HG02840 (cell line): ENCODE measurements around the gene EHD2.
"Not testable (repeated sequence)": the region's sequence is repeated elsewhere in the genome, so short reads cannot be mapped to it uniquely, and the experiment has no call there.

ENCODE experiments used
- ATAC-seq: cut with Tn5 transposase; IDR thresholded peaks from one replicate; pipeline ENCODE4 v1.9.1; 2021; ENCODE audit warnings: mild to moderate bottlenecking, moderate library complexity, moderate number of reproducible peaks; ENCODE audit not compliant: unreplicated experiment, low FRiP score

Gene EHD2

GRCh38 chr19:47713046-47714021 lies at the start of gene EHD2:
TSS of gene EHD2 (plus strand) at chr19:47713422. CDS start at chr19:47716613, 3,191 bp downstream.
- ATAC-seq = no peak

- ATAC-seq = no peak
Observed at GRCh38 chr19:47663435-47663910, 49.7 kb upstream of the EHD2 start.

- no peak for ATAC-seq
Observed at GRCh38 chr19:47663911-47664771, 49.1 kb upstream of the EHD2 start.

DNA sequence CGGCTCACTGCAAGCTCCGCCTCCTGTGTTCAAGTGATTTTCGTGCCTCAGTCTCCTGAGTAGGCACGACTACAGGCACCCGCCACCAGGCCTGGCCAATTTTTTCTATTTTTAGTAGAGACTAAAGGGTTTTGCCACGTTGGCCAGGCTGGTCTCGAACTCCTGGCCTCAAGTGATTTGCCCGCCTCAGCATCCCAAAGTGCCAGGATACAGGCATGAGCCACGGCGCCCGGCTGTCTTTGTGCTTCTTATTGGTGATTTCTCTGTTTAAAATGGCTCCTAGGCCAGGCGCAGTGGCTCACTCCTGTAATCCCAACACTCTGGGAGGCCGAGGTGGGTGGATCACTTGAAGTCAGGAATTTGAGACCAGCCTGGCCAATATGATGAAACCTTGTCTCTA lies 44.7 kb upstream of the EHD2 start:
- not testable (repeated sequence) for ATAC-seq

GRCh38 chr19:47670736-47671135 lies 42.5 kb upstream of the EHD2 start:
- no peak for ATAC-seq

DNA sequence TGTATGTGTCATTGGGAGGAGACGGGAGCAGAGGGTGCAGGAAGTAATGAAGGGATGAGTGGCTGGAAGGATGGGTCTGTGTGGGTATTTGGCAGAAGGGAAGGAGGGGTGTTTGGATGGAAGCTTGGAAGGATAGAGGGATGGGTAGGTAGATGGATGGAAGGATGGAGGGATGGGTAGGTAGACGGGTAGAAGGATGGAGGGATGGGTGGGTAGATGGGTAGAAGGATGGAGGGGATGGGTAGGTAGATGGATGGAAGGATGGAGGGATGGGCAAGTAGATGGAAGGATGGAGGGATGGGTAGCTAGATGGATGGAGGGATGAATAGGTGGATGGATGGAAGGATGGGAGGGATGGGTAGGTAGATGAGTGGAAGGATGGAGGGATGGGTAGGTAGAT lies 41.7 kb upstream of the EHD2 start:
- no peak for ATAC-seq

- ATAC-seq = no peak
Observed at GRCh38 chr19:47673426-47673825, 39.8 kb upstream of the EHD2 start.

DNA sequence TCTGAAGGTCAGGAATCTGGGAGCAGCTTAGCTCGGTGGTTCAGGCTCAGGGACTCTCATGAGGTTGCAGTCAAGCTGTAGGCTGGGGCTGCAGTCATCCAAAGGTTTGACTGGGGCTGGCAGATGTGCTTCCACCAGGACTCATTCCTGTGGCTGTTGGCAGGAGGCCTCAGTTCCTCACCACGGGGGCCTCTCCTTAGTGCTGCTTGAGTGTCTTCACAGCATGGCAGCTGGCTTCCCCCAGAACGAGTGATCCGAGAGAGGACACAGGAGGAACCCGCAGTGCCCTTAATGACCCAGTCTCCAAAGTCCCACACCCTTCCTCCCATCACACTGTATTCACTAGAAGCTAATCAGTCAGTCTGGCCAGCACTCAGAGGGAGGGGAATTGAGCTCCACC lies 38.7 kb upstream of the EHD2 start:
- no peak for ATAC-seq

- no peak for ATAC-seq
Observed at GRCh38 chr19:47675271-47675670, 38.0 kb upstream of the EHD2 start.

DNA sequence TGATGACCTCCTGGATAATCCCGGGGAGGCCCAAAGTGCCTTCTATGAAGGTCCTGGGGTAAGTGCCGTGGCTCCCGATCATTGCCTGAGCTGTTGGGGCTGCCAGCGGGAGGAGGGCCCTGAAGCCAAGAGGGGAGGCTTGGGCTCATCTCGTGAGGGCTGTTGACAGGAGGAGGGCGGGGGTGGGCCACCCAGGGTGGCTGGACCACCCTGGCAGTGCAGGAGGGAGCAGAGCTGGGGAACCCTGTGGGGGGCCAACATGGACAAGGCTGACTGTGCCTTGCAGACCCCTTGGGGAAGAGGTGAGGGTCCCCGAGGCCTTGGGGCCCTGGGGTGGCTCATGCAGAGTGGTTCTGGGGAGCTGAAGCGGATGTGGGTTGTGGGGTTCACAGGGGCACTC lies 37.4 kb upstream of the EHD2 start:
- no peak for ATAC-seq

DNA sequence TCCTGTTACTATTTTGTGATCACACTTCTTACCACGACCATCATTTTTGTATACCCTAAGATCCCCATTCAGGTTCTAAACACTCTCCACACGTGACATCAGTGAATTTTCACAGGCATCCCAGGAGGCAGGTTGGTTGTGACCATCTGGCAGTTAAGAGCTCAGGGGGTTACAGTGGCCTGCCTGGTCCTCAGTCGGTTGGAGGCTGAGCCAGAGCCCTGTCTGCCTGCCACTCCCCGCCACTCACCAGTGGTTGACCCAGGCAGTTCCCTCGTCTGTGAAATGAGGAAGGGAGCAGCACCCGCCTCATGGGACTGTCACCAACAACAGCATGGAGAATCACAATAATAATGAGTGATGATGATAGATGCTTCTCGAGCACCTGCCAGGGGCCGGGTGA lies 36.4 kb upstream of the EHD2 start:
- ATAC-seq = no peak

- no peak for ATAC-seq
Observed at GRCh38 chr19:47679251-47679900, 33.8 kb upstream of the EHD2 start.

DNA sequence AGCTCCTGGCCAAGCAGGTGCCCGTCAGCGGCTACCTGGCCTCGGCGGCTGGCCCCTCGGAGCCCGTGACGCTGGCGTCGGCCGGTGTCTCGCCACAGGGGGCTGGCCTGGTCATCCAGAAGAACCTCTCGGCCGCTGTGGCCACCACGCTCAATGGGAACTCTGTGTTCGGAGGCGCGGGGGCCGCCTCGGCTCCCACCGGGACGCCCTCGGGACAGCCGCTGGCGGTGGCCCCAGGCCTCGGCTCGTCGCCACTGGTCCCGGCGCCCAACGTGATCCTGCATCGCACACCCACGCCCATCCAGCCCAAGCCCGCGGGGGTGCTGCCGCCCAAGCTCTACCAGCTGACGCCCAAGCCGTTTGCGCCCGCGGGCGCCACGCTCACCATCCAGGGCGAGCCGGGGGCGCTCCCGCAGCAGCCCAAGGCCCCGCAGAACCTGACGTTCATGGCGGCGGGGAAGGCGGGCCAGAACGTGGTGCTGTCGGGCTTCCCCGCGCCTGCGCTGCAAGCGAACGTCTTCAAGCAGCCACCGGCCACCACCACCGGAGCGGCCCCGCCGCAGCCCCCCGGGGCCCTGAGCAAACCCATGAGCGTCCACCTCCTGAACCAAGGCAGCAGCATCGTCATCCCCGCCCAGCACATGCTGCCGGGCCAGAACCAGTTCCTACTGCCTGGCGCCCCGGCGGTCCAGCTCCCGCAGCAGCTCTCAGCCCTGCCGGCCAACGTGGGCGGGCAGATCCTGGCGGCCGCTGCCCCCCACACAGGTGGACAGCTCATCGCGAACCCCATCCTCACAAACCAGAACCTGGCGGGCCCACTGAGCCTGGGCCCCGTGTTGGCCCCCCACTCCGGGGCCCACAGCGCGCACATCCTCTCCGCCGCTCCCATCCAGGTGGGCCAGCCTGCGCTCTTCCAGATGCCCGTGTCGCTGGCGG lies 33.0 kb upstream of the EHD2 start:
- no peak for ATAC-seq

DNA sequence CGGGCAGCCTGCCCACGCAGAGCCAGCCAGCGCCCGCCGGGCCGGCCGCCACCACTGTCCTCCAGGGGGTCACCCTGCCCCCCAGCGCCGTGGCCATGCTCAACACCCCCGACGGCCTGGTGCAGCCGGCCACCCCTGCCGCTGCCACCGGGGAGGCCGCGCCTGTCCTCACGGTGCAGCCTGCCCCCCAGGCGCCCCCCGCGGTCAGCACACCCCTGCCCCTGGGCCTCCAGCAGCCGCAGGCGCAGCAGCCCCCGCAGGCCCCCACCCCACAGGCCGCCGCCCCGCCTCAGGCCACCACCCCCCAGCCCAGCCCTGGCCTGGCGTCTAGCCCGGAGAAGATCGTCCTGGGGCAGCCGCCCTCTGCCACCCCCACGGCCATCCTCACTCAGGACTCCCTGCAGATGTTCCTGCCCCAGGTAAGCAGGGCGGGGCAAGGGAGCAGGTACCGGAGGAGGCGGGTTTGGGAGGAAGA lies 32.3 kb upstream of the EHD2 start:
- ATAC-seq = no peak

GRCh38 chr19:47681388-47681787 lies 31.8 kb upstream of the EHD2 start:
- ATAC-seq = no peak

DNA sequence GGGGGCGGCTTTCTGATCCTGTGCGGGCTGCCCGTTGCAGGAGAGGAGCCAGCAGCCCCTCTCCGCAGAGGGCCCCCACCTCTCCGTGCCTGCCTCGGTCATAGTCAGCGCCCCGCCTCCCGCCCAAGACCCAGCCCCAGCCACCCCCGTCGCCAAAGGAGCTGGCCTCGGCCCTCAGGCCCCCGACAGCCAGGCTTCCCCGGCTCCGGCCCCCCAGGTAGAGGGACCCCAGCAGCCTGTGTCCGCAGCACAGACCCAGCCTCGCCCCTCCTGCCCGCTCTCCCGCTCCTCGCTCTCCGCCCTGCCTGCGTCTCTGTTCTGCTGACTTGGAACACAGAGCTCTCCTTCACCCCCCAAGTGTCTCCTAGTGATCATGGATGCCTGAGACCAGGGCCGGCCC lies 31.3 kb upstream of the EHD2 start:
- no peak for ATAC-seq

- no peak for ATAC-seq
Observed at GRCh38 chr19:47682939-47683338, 30.3 kb upstream of the EHD2 start.

GRCh38 chr19:47686679-47687450 lies 26.4 kb upstream of the EHD2 start:
- no peak for ATAC-seq

DNA sequence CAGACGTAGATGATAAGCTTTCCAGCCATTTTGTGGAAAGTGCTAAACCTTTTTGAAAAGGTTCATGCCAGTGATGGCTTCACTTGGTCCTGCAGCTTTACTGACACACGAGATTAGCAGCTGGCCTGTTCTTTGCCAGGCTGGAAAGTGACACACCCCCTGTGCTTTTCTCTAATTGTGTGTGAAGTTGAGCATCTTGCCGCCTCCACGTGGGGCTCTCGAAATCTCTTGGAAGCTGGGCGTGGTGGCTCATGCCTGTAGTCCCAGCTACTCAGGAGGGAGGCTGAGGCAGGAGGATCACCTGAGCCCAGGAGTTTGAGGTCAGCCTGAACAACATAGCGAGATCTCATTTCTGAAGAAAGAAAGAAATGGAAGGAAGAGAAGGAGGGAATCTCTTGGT lies 25.3 kb upstream of the EHD2 start:
- ATAC-seq = no peak
